ENCODE measurements around the gene GOLGA5. TPM values are rescaled to one million over a fixed set of nuclear protein-coding genes. Genes with fewer than 3 reads are reported as not detected.
"Not testable (repeated sequence)": the region's sequence is repeated elsewhere in the genome, so short reads cannot be mapped to it uniquely, and the experiment has no call there.

Gene GOLGA5
- total RNA-seq, 1 experiment from 2014 or later, result 23.5 TPM

- Histone ChIP-seq H3K9me3 (ENCODE audit: low read length) (no peaks in the 10 kb centered on the region), H2AFZ (ENCODE audit: low read length) (no peak overlapping the region), H3K9ac (ENCODE audit: low read length) (no peak overlapping the region), H3K27ac (ENCODE audit: low read length) (no peak overlapping the region), H3K9me2 (replicated peaks; ENCODE audit: low read length) (no peaks in the 10 kb centered on the region), H3K4me2 (ENCODE audit: low read length) (no peak overlapping the region), H4K20me1 (ENCODE audit: low read length) (no peaks in the 10 kb centered on the region), H3K4me1 (ENCODE audit: insufficient read depth, low read length) (no peaks in the 10 kb centered on the region), H3K27me3 (ENCODE audit: low read length) (no peaks in the 10 kb centered on the region), H3K4me3 (ENCODE audit: low read length) (no peak overlapping the region), H3K79me2 (ENCODE audit: low read length) (no peaks in the 10 kb centered on the region), H3K36me3 (ENCODE audit: low read depth, low read length) (no peaks in the 10 kb centered on the region), H3F3A (ENCODE audit: low read length, unreplicated experiment) (no peaks in the 10 kb centered on the region)
- ATAC-seq (no peak), DNase-seq (no peak)
- ChIA-PET CTCF (no interaction called here), POLR2A (ENCODE audit: unreplicated experiment) (no interaction called here)
- TF ChIP-seq, protein P1, sequence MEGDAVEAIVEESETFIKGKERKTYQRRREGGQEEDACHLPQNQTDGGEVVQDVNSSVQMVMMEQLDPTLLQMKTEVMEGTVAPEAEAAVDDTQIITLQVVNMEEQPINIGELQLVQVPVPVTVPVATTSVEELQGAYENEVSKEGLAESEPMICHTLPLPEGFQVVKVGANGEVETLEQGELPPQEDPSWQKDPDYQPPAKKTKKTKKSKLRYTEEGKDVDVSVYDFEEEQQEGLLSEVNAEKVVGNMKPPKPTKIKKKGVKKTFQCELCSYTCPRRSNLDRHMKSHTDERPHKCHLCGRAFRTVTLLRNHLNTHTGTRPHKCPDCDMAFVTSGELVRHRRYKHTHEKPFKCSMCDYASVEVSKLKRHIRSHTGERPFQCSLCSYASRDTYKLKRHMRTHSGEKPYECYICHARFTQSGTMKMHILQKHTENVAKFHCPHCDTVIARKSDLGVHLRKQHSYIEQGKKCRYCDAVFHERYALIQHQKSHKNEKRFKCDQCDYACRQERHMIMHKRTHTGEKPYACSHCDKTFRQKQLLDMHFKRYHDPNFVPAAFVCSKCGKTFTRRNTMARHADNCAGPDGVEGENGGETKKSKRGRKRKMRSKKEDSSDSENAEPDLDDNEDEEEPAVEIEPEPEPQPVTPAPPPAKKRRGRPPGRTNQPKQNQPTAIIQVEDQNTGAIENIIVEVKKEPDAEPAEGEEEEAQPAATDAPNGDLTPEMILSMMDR (conservative IDR thresholded peaks at IDR 0.05; ENCODE audit: low read depth, low read length), result no peak
- TF ChIP-seq EZH2phosphoT487 (IDR thresholded peaks at IDR 0.05; ENCODE audit: borderline replicate concordance, low read length), result no peak
- no peak for TF ChIP-seq EZH2 (IDR thresholded peaks at IDR 0.05; ENCODE audit: low read length, unreplicated experiment)
- no TSS peak for BruUV-seq (replicated peaks)
- intact Hi-C loops (cut with micrococcal nuclease), result no loop called here
Observed at GRCh38 chr14:92759679-92760523, 34.2 kb upstream of the GOLGA5 start.

DNA sequence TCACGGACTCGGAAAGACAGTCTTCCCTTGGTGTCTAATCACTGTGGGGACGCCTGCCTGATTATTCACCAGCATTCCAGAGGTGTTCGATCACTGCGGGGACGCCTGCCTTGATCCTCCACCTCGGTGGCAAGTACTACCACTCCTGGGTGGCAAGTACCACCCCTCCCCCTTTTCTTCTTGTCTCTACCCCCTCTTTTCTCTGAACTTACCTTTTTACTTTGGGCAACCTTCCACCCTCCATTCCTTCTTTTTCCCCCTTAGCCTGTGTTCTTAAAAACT, 33.6 kb upstream of the GOLGA5 start:
- Histone ChIP-seq H2AFZ (ENCODE audit: low read length) (no peak overlapping the region), H3K36me3 (ENCODE audit: low read depth, low read length) (no peaks in the 10 kb centered on the region), H3K79me2 (ENCODE audit: low read length) (no peaks in the 10 kb centered on the region), H3K9me2 (replicated peaks; ENCODE audit: low read length) (no peaks in the 10 kb centered on the region), H3K27ac (ENCODE audit: low read length) (no peak overlapping the region), H3K9me3 (ENCODE audit: low read length) (no peaks in the 10 kb centered on the region), H3K9ac (ENCODE audit: low read length) (no peak overlapping the region), H3K4me1 (ENCODE audit: insufficient read depth, low read length) (no peaks in the 10 kb centered on the region), H4K20me1 (ENCODE audit: low read length) (no peaks in the 10 kb centered on the region), H3K27me3 (ENCODE audit: low read length) (no peaks in the 10 kb centered on the region), H3K4me2 (ENCODE audit: low read length) (no peak overlapping the region), H3F3A (ENCODE audit: low read length, unreplicated experiment) (no peaks in the 10 kb centered on the region), H3K4me3 (ENCODE audit: low read length) (no peak overlapping the region)
- intact Hi-C loops (cut with micrococcal nuclease), result no loop called here
- ATAC-seq, result no peak
- no TSS peak for BruUV-seq (replicated peaks)
- no peak for DNase-seq
- ChIA-PET POLR2A (ENCODE audit: unreplicated experiment) (no interaction called here), CTCF (no interaction called here)
- TF ChIP-seq, protein P1 (conservative IDR thresholded peaks at IDR 0.05; ENCODE audit: low read depth, low read length), result no peak
- TF ChIP-seq EZH2 (IDR thresholded peaks at IDR 0.05; ENCODE audit: low read length, unreplicated experiment) (no peak), EZH2phosphoT487 (IDR thresholded peaks at IDR 0.05; ENCODE audit: borderline replicate concordance, low read length) (no peak)

- BruUV-seq (replicated peaks), result not testable (repeated sequence)
Observed at GRCh38 chr14:92763666-92764631, 30.2 kb upstream of the GOLGA5 start.

GRCh38 chr14:92768236-92768635, 25.9 kb upstream of the GOLGA5 start:
- H3K27ac ChIP-seq (ENCODE audit: low read length); DNase-seq; intact Hi-C loops (cut with micrococcal nuclease); H3K36me3 ChIP-seq (ENCODE audit: low read depth, low read length); H3K4me1 ChIP-seq (ENCODE audit: insufficient read depth, low read length); H3K9me3 ChIP-seq (ENCODE audit: low read length); H3F3A ChIP-seq (ENCODE audit: low read length, unreplicated experiment); H3K4me3 ChIP-seq (ENCODE audit: low read length); CTCF ChIA-PET; H3K4me2 ChIP-seq (ENCODE audit: low read length); H3K9ac ChIP-seq (ENCODE audit: low read length); H4K20me1 ChIP-seq (ENCODE audit: low read length); H3K9me2 ChIP-seq (replicated peaks; ENCODE audit: low read length); BruUV-seq (replicated peaks); ATAC-seq; H3K79me2 ChIP-seq (ENCODE audit: low read length); POLR2A ChIA-PET (ENCODE audit: unreplicated experiment); H3K27me3 ChIP-seq (ENCODE audit: low read length); H2AFZ ChIP-seq (ENCODE audit: low read length): not testable (repeated sequence)

More at GRCh38 chr14:92763666-92764631, 30.2 kb upstream of the GOLGA5 start:
- H3K79me2 ChIP-seq (ENCODE audit: low read length); H3K9me2 ChIP-seq (replicated peaks; ENCODE audit: low read length); H3K27ac ChIP-seq (ENCODE audit: low read length); intact Hi-C loops (cut with micrococcal nuclease); H3K4me1 ChIP-seq (ENCODE audit: insufficient read depth, low read length); H3K27me3 ChIP-seq (ENCODE audit: low read length); H4K20me1 ChIP-seq (ENCODE audit: low read length); H3K36me3 ChIP-seq (ENCODE audit: low read depth, low read length); H3F3A ChIP-seq (ENCODE audit: low read length, unreplicated experiment); H3K4me3 ChIP-seq (ENCODE audit: low read length); DNase-seq; H3K9ac ChIP-seq (ENCODE audit: low read length); H2AFZ ChIP-seq (ENCODE audit: low read length); CTCF ChIA-PET; H3K9me3 ChIP-seq (ENCODE audit: low read length); ATAC-seq; H3K4me2 ChIP-seq (ENCODE audit: low read length): not testable (repeated sequence)
- POLR2A ChIA-PET (ENCODE audit: unreplicated experiment), result interaction anchor here (0.5 kb wide), 1 partner anchor 12 kb away, joined by 4 read pairs; no protein-coding TSS in a partner anchor

Data from PC-3 (cell line).